Bronchial epithelial cell (primary cell): ENCODE measurements around the gene NUDCD3. TPM values are rescaled to one million over a fixed set of nuclear protein-coding genes. Genes with fewer than 3 reads are reported as not detected.

Experiments used
- DNase-seq: peaks from one replicate; pipeline ENCODE4 v3.0.0-alpha.2; 2010; ENCODE audit warnings: low read depth
- FAIRE-seq: peaks from 2 replicates; lab custom pipeline; 2011; peaks lifted over from hg19 to GRCh38; lab: Jason Lieb, UNC
- H3K27me3 ChIP-seq: 2 replicates; pipeline ENCODE4 v1.5.1; 2011; ENCODE audit warnings: low read length; ENCODE audit not compliant: control insufficient read depth, insufficient read depth
- H3K36me3 ChIP-seq: 2 replicates; pipeline ENCODE4 v1.5.1; 2011; ENCODE audit warnings: low read length; ENCODE audit not compliant: control insufficient read depth, insufficient read depth
- H3K4me3 ChIP-seq: 2 replicates; pipeline ENCODE4 v1.5.1; 2011; ENCODE audit warnings: mild to moderate bottlenecking, low read depth, low read length, control low read depth
- CTCF ChIP-seq: IDR thresholded peaks from 2 replicates; pipeline ENCODE4 v1.5.1; 2011; ENCODE audit warnings: mild to moderate bottlenecking, moderate library complexity, low read length, control low read depth, inconsistent platforms; ENCODE audit not compliant: insufficient read depth, severe bottlenecking
- total RNA-seq: library from RNA; depleted of rRNA; stranded (reverse); fragments of >200 nt; gene quantifications from 2 replicates; pipeline ENCODE4 v1.2.1, GENCODE V29; 2014

NUDCD3 gene
- total RNA-seq: 59.0 and 85.6 TPM in 2 replicates

GRCh38 chr7:44490351-44491200, at the start of gene NUDCD3:
Gene NUDCD3 (minus strand): TSS chr7:44490658. CDS start chr7:44490600, 58 bp downstream.
- peak; percentile 18 for FAIRE-seq
- H3K36me3 ChIP-seq: no peaks in the 10 kb centered on the region
- peak; percentile 65 for DNase-seq
- peak; percentile 28 for TF ChIP-seq CTCF
- peak within 1 kb of the TSS; percentile 73 for H3K4me3 ChIP-seq
- no peaks in the 10 kb centered on the region for H3K27me3 ChIP-seq

DNA sequence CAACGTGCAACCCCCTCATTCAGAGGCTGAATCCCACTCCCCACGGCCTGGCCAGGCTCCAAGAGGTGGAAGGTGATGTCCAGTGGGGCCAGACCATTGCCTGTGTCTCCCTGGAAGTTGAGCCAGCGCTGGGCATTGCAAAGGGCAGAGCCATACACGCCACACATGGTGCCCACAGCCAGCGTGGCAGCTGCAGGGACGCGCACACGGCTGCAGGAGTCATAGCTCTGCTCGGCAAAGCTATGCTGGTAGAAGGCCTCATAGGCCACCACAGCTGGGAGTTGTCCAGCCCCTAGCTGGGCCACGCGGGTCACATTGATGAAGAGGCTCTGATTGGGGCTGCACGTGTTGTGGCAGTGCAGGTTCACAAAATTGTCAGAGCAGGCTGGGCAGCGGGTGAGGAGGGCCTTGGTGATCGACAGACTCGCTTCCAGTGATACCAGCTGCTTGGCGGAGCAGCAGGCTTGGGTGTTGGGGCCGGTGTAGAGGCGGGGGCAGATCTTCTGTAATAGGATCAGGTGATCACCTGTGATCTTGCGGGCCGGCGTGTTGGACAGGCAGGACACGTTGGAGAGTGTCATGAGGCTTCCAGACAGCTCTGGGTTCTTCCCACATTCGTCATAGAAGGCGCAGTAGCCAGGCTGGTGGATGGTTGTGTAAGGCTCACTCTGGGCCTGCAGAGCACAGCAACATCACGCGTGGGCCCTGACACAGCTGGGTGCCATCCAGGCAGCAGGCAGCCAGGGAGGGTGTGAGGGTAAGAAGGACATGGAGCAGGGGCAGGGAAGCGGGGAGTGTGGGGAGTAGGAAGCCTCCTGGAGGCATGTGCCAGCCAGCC, 49.4 kb upstream of the NUDCD3 start:
- H3K36me3 ChIP-seq: no peaks in the 10 kb centered on the region
- DNase-seq (no peak), FAIRE-seq (no peak)
- no peak for TF ChIP-seq CTCF
- H3K4me3 ChIP-seq: no peak overlapping the region
- H3K27me3 ChIP-seq: no peaks in the 10 kb centered on the region

DNA sequence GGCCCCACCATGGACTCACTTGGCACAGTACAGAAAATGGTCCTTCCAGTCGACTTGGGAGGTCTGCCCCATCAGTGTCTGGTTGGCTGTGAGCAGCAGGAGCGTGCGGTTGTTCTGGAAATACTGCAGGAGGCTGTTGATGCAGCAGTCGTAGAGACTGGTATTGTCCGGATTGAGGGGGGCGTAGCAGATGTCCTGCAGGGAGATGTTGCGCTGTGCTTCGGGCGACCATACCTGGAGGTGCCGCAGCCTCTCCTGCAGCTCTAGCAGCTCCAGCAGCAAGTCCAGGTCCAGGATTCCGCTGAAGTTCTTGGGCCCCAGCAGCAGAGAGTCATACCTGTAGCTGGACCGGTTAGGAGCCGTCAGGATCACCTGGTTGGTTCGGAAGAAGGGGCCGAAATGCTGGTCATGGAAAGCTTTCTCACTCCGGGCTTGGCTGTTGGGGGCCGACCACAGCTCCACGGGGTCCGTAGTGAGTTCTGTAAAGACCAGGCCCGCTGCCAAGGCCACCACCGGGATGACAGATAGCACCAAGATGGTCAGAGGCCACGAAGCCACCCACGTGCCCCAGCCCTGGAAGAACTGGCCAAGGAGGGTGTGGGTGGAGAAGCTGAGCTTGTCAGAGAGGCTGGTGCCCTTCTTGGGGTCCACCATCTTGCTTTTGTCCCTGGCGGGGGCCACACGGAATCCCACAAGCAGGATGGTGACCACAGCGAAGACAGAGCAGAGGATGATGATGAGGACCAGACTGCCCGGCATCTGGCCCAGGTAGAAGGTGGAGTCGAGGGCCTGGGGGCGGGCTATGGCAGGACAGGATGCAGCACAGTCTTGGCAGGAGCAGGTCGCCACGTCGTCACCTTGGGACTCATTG, 48.6 kb upstream of the NUDCD3 start:
- no peak overlapping the region for H3K4me3 ChIP-seq
- FAIRE-seq: no peak
- no peaks in the 10 kb centered on the region for H3K27me3 ChIP-seq
- H3K36me3 ChIP-seq: no peaks in the 10 kb centered on the region
- no peak for DNase-seq
- TF ChIP-seq CTCF: no peak

GRCh38 chr7:44538093-44538797, 47.8 kb upstream of the NUDCD3 start:
- FAIRE-seq (no peak), DNase-seq (no peak)
- H3K4me3 ChIP-seq: no peak overlapping the region
- no peak for TF ChIP-seq CTCF
- no peaks in the 10 kb centered on the region for H3K27me3 ChIP-seq
- H3K36me3 ChIP-seq: no peaks in the 10 kb centered on the region

- DNase-seq (no peak), FAIRE-seq (no peak)
- H3K27me3 ChIP-seq: no peaks in the 10 kb centered on the region
- H3K4me3 ChIP-seq: no peak overlapping the region
- no peak for TF ChIP-seq CTCF
- no peaks in the 10 kb centered on the region for H3K36me3 ChIP-seq
Observed at GRCh38 chr7:44537442-44537841, 47.0 kb upstream of the NUDCD3 start.
